GM19351 (cell line): ENCODE results near the gene ZNRF2.
"Not testable (repeated sequence)": the region's sequence is repeated elsewhere in the genome, so short reads cannot be mapped to it uniquely, and the experiment has no call there.

Experiments
- ATAC-seq: cut with Tn5 transposase; IDR thresholded peaks from one replicate; pipeline ENCODE4 v1.9.1; 2021; ENCODE audit warnings: mild to moderate bottlenecking, moderate library complexity; ENCODE audit not compliant: unreplicated experiment

The ZNRF2 gene

GRCh38 chr7:30353532-30353931 is 69.1 kb downstream of the ZNRF2 start:
- no peak for ATAC-seq

- no peak for ATAC-seq
Measured at GRCh38 chr7:30353932-30354607, 69.7 kb downstream of the ZNRF2 start.

- no peak for ATAC-seq
Measured at GRCh38 chr7:30354791-30355190, 70.4 kb downstream of the ZNRF2 start.

GRCh38 chr7:30359957-30360356 is 75.6 kb downstream of the ZNRF2 start:
- no peak for ATAC-seq

- no peak for ATAC-seq
Measured at GRCh38 chr7:30363778-30364563, 79.6 kb downstream of the ZNRF2 start.

GRCh38 chr7:30364773-30365172 is 80.4 kb downstream of the ZNRF2 start:
- ATAC-seq, result no peak

GRCh38 chr7:30365621-30366020 is 81.2 kb downstream of the ZNRF2 start:
- ATAC-seq, result no peak

GRCh38 chr7:30366606-30367005 is 82.2 kb downstream of the ZNRF2 start:
- ATAC-seq, result no peak

GRCh38 chr7:30367561-30367960 is 83.2 kb downstream of the ZNRF2 start:
- ATAC-seq, result no peak

- ATAC-seq, result no peak
Measured at GRCh38 chr7:30369879-30370278, 85.5 kb downstream of the ZNRF2 start.

GRCh38 chr7:30371321-30371720 is 86.9 kb downstream of the ZNRF2 start:
- ATAC-seq, result no peak

- ATAC-seq, result no peak
Measured at GRCh38 chr7:30378275-30378674, 93.9 kb downstream of the ZNRF2 start.

GRCh38 chr7:30379131-30379530 is 94.7 kb downstream of the ZNRF2 start:
- ATAC-seq, result no peak

GRCh38 chr7:30379741-30380140 is 95.3 kb downstream of the ZNRF2 start:
- no peak for ATAC-seq

- ATAC-seq, result no peak
Measured at GRCh38 chr7:30380294-30380693, 95.9 kb downstream of the ZNRF2 start.

GRCh38 chr7:30380824-30381223 is 96.4 kb downstream of the ZNRF2 start:
- ATAC-seq, result not testable (repeated sequence)

GRCh38 chr7:30382607-30383006 is 98.2 kb downstream of the ZNRF2 start:
- ATAC-seq, result no peak

GRCh38 chr7:30389791-30390190 is 105.4 kb downstream of the ZNRF2 start:
- ATAC-seq, result no peak

- ATAC-seq, result no peak
Measured at GRCh38 chr7:30390736-30391636, 106.6 kb downstream of the ZNRF2 start.

- no peak for ATAC-seq
Measured at GRCh38 chr7:30391806-30392205, 107.4 kb downstream of the ZNRF2 start.

GRCh38 chr7:30395676-30396075 is 111.3 kb downstream of the ZNRF2 start:
- no peak for ATAC-seq
